Right lobe of liver (tissue), 4 donors: ENCODE results near the gene KCNC1.

Experiments used
- POLR2A ChIP-seq: fragments of 450-650 bp; IDR thresholded peaks from one replicate; pipeline ENCODE4 v1.6.1; 2017; ENCODE audit warnings: antibody characterized with exemption, mild to moderate bottlenecking
- TF ChIP-seq, protein P1 (sequence below), 4 donors: fragments of 200-600 bp in 3 of 4; fragments of 450-650 bp in 1 of 4; IDR thresholded peaks; one replicate each; pipeline versions ENCODE4 v1.5.1 to v1.8.0; 2016 to 2022; ENCODE audit warnings: antibody characterized with exemption in 4 of 4, mild to moderate bottlenecking in 2 of 4
- donor health status: DM: no; HTN: no; CAD: no.
- donor health status: DM: no; HTN: no; CAD: no.
- donor health status: DM: no; HTN: yes; CAD: no.

DNA sequence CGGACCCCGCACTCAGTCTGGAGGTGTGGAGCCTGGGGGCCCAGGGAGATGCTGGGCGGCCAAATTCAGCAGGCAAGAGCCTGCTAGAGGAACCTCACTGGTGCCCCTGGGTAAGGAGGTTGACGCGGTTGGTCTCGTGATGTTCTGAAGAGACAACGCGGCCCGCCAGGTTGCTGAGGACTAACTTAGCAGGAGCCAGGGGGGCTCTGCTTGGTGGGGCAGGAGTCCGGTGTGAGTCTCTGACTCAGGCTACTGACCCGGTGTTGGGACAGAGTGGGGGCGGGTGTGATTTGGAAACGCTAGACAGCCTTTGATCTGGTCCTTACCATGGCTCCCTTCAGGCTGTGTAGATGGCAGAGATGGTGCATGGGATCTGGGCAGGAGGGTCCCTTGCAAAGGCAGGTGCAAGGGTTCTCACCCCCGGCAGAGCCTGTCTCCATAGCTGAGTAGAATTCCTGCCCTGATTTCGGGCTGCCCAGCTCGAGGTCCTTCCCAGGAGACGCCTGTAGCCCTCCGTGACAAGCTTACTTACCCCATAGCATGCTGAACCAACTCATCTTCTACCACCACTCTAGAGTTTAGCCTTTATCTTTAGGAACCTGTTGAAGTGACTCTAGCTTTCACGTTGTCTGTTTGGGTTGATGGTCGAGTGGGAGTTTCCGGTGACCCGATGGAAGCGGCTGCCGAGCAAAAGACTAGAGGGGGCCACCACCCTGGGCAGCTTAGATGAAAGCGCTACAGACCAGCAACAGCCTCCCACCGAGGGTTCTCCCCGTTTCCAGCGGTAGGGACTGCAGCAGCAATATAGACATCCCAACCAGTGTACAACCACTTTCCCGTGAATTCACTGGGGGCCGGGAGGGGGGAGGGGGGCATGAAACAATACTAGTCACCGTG is 38.4 kb downstream of the KCNC1 start:
- no peak for TF ChIP-seq POLR2A
- TF ChIP-seq, protein P1, sequence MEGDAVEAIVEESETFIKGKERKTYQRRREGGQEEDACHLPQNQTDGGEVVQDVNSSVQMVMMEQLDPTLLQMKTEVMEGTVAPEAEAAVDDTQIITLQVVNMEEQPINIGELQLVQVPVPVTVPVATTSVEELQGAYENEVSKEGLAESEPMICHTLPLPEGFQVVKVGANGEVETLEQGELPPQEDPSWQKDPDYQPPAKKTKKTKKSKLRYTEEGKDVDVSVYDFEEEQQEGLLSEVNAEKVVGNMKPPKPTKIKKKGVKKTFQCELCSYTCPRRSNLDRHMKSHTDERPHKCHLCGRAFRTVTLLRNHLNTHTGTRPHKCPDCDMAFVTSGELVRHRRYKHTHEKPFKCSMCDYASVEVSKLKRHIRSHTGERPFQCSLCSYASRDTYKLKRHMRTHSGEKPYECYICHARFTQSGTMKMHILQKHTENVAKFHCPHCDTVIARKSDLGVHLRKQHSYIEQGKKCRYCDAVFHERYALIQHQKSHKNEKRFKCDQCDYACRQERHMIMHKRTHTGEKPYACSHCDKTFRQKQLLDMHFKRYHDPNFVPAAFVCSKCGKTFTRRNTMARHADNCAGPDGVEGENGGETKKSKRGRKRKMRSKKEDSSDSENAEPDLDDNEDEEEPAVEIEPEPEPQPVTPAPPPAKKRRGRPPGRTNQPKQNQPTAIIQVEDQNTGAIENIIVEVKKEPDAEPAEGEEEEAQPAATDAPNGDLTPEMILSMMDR (IDR thresholded peaks at IDR 0.05) = no peak
